GM12892 (cell line): ENCODE measurements around the gene CHAC1.

Source experiments
- DNase-seq: peaks from one replicate; pipeline ENCODE4 v3.0.0; 2011; ENCODE audit not compliant: insufficient read length
- FAIRE-seq: peaks from 2 replicates; lab custom pipeline; 2011; peaks lifted over from hg19 to GRCh38; lab: Jason Lieb, UNC
- POLR2A ChIP-seq: IDR thresholded peaks from 2 replicates; pipeline ENCODE4 v1.6.1; 2011; ENCODE audit warnings: low read depth, low read length, control low read depth
- POLR2AphosphoS5 ChIP-seq: IDR thresholded peaks from 2 replicates; pipeline ENCODE4 v1.6.1; 2011; ENCODE audit warnings: low read depth, low read length, control low read depth
- TAF1 ChIP-seq: IDR thresholded peaks from 2 replicates; pipeline ENCODE4 v1.6.1; 2011; ENCODE audit warnings: low read depth, mild to moderate bottlenecking, control low read depth, low read length, borderline replicate concordance

Gene CHAC1

GRCh38 chr15:41004490-41004889, 51.2 kb downstream of the CHAC1 start:
- FAIRE-seq (no peak), DNase-seq (no peak)
- TF ChIP-seq POLR2A, result no peak
- TF ChIP-seq TAF1, result no peak
- TF ChIP-seq POLR2AphosphoS5, result no peak
